ENCODE data around the gene LRP11. TPM values are rescaled to one million over a fixed set of nuclear protein-coding genes. Genes with fewer than 3 reads are reported as not detected.
A peak's percentile ranks its signal among the peaks of the same experiment; 100 is the strongest.

The LRP11 gene
- total RNA-seq, 1 donor from 2014 or later: 38.3 TPM

GRCh38 chr6:149834513-149835481 lies 29.4 kb downstream of the LRP11 start:
- no peaks in the 10 kb centered on the region for H3K27me3 ChIP-seq (ENCODE audit: low read depth)
- no peaks in the 10 kb centered on the region for H3K9me3 ChIP-seq
- DNase-seq: no peak
- no peak overlapping the region for H3K4me3 ChIP-seq
- intact Hi-C loops (cut with DNase I): loop anchor here (10.0 kb wide), 1 partner anchor 90 kb away; the partner anchor contains the start of gene RAET1G
- no peak overlapping the region for H3K27ac ChIP-seq
- TF ChIP-seq CTCF (IDR thresholded peaks at IDR 0.05): peak; percentile 92
- H3K4me1 ChIP-seq: no peaks in the 10 kb centered on the region
- H3K36me3 ChIP-seq: peaks cover 24% of the 10 kb centered on the region
- peak; percentile 70 to 72 for ATAC-seq

- Histone ChIP-seq H3K27me3 (ENCODE audit: low read depth) (no peaks in the 10 kb centered on the region), H3K27ac (no peak overlapping the region), H3K4me3 (no peak overlapping the region), H3K36me3 (peaks cover 27% of the 10 kb centered on the region), H3K9me3 (no peaks in the 10 kb centered on the region), H3K4me1 (no peaks in the 10 kb centered on the region)
- TF ChIP-seq CTCF (IDR thresholded peaks at IDR 0.05): no peak
- no peak for DNase-seq
- no peak for ATAC-seq
- intact Hi-C loops (cut with DNase I): loop anchor here (10.0 kb wide), 1 partner anchor 91 kb away; the partner anchor contains the start of gene RAET1G
These were observed 30.5 kb downstream of the LRP11 start for GRCh38 chr6:149833651-149834050.

GRCh38 chr6:149831308-149831820 lies 32.8 kb downstream of the LRP11 start:
- ATAC-seq (no peak), DNase-seq (no peak)
- Histone ChIP-seq H3K9me3 (no peaks in the 10 kb centered on the region), H3K27me3 (ENCODE audit: low read depth) (no peaks in the 10 kb centered on the region), H3K4me3 (no peak overlapping the region), H3K27ac (no peak overlapping the region), H3K4me1 (no peaks in the 10 kb centered on the region), H3K36me3 (peaks cover 26% of the 10 kb centered on the region)
- intact Hi-C loops (cut with DNase I): loop anchor here (10.0 kb wide), 1 partner anchor 93 kb away; the partner anchor contains the start of gene RAET1G
- no peak for TF ChIP-seq CTCF (IDR thresholded peaks at IDR 0.05)

GRCh38 chr6:149830731-149831307 lies 33.3 kb downstream of the LRP11 start:
- no peak for DNase-seq
- intact Hi-C loops (cut with DNase I): loop anchor here (10.0 kb wide), 1 partner anchor 94 kb away; the partner anchor contains the start of gene RAET1G
- Histone ChIP-seq H3K27me3 (ENCODE audit: low read depth) (no peaks in the 10 kb centered on the region), H3K27ac (no peak overlapping the region), H3K9me3 (no peaks in the 10 kb centered on the region), H3K36me3 (peaks cover 26% of the 10 kb centered on the region), H3K4me3 (no peak overlapping the region), H3K4me1 (no peaks in the 10 kb centered on the region)
- no peak for TF ChIP-seq CTCF (IDR thresholded peaks at IDR 0.05)
- no peak for ATAC-seq

GRCh38 chr6:149825292-149825691 lies 38.9 kb downstream of the LRP11 start:
- Histone ChIP-seq H3K27me3 (ENCODE audit: low read depth) (no peaks in the 10 kb centered on the region), H3K4me1 (no peaks in the 10 kb centered on the region), H3K36me3 (peaks cover 48% of the 10 kb centered on the region), H3K9me3 (no peaks in the 10 kb centered on the region), H3K4me3 (no peak overlapping the region), H3K27ac (no peak overlapping the region)
- ATAC-seq: no peak
- no peak for DNase-seq
- no peak for TF ChIP-seq CTCF (IDR thresholded peaks at IDR 0.05)
- intact Hi-C loops (cut with DNase I): no loop called here
